ENCODE data around the gene SEPTIN11.
A peak's percentile ranks its signal among the peaks of the same experiment; 100 is the strongest.

Gene SEPTIN11

DNA sequence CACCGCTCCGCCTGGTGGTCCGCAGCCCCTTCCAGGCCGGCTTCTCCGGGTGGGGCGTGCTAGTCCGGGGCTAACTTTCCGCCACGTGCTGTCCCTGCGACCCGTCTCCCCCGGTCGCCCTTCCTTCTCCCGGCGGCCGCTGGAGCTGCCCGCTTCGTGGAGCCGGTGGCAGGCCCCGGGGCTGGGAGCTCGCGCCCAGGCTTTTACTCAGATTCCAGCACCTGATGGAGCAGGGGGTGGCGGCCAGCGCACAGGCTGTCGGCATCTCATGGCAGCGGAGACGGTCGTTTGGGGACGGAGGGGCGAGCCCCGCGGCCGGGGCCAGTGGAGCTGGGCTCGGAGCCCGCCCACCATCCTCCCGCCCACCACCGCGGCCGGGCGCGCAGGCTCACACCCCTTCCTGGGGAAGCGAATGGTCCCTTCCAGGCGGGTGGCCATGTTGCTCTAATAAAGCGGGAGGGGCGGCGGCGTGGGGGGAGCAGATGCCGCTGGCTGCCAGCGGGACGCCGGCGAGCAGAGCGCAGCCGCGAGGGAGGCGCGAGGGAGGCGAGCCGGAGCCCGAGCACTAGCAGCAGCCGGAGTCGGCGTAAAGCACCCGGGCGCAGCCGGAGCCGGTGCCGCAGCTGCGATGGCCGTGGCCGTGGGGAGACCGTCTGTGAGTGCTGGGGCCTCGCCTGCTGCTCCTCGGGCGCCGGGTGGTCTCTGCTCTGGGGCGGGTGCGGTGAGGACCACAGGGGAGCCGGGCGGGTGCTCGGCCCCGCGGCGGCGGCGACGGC lies at the start of gene SEPTIN11:
TSS of gene SEPTIN11 (plus strand) at position 477 of the 776 bp plus-strand sequence. CDS start at position 629, 152 bp downstream.
- Mint-ChIP-seq H3K36me3 (no peaks in the 10 kb centered on the region), H3K4me1 (peaks cover 15% of the 10 kb centered on the region), H3K9me3 (no peaks in the 10 kb centered on the region), H3K27ac (peak within 1 kb of the TSS; percentile 66), H3K4me3 (peak within 1 kb of the TSS; percentile 91), H3K27me3 (no peaks in the 10 kb centered on the region)
- DNase-seq (ENCODE audit: low spot score in 2 of 2), result peak; percentile 76
- ATAC-seq (ENCODE audit: low read depth), result peak; percentile 72

DNA sequence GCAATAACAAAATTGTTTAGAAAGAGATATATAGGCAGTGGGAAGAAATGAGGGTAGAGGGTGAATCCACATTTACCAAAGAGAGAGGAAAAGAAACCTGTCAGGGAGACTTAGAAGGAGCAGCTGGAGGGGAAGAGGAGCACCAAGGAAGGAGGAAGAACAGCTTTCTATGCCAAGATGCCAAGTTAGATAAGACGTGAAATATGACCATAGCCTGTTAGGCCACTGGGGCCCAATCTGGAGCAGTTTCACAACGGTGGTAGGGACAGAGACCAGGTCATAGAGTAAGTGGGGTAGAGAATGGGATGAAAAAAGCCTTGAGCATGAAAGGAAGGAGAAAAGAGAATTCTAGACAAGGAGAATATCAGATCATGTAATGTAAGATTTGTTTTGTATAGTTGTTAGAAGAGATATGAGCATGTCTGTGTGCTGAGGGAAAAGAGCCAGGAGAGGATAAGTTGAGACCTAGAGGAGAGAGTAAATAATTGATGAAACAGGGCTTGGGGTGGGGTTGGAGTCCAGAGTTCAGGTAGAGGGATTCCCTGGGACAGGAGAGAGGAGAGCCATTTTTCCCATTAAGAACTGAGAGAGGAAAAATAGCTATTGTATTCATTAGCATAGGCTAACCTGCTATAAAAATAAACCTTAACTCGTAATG lies 47.2 kb upstream of the SEPTIN11 start:
- H3K9me3 Mint-ChIP-seq, result no peaks in the 10 kb centered on the region
- peaks cover 9% of the 10 kb centered on the region for H3K27me3 Mint-ChIP-seq
- DNase-seq (ENCODE audit: low spot score in 2 of 2), result no peak

GRCh38 chr4:76904646-76905190 lies 44.8 kb upstream of the SEPTIN11 start:
- DNase-seq (ENCODE audit: low spot score in 2 of 2), result no peak
- H3K9me3 Mint-ChIP-seq, result no peaks in the 10 kb centered on the region
- ATAC-seq (ENCODE audit: low read depth), result no peak
- H3K4me1 Mint-ChIP-seq, result no peaks in the 10 kb centered on the region
- H3K36me3 Mint-ChIP-seq, result no peaks in the 10 kb centered on the region
- H3K27ac Mint-ChIP-seq, result no peak overlapping the region
- no peak overlapping the region for H3K4me3 Mint-ChIP-seq
- H3K27me3 Mint-ChIP-seq, result peaks cover 5% of the 10 kb centered on the region

More for the DNA sequence above, 47.2 kb upstream of the SEPTIN11 start:
- Mint-ChIP-seq H3K36me3 (no peaks in the 10 kb centered on the region), H3K27ac (no peak overlapping the region), H3K4me3 (no peak overlapping the region), H3K4me1 (peaks cover 5% of the 10 kb centered on the region)
- ATAC-seq (ENCODE audit: low read depth), result no peak

- Mint-ChIP-seq H3K27me3 (peaks cover 4% of the 10 kb centered on the region), H3K36me3 (no peaks in the 10 kb centered on the region), H3K4me3 (no peak overlapping the region), H3K27ac (no peak overlapping the region), H3K9me3 (no peaks in the 10 kb centered on the region), H3K4me1 (no peaks in the 10 kb centered on the region)
- DNase-seq (ENCODE audit: low spot score in 2 of 2) (no peak), ATAC-seq (ENCODE audit: low read depth) (no peak)
Measured at GRCh38 chr4:76905521-76905920, 44.0 kb upstream of the SEPTIN11 start.

DNA sequence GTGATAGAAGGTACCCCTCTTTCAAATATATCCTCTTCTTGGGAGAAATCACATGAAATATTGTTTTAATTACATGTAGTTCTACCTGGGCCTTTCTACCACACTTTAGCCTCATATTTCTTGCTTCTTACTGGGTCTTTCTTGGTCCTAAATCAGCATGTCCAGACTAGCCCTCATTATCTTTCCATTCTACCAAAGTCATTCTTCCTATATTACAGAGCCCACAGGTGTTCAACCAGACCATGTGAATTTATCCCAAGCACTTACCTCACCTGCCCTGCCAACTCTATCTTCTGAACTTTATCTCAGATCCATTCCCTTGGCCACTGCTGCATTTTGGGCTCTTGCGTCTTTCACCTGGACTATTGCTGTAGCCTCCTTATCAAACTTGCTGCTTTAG lies 39.8 kb upstream of the SEPTIN11 start:
- no peaks in the 10 kb centered on the region for H3K4me1 Mint-ChIP-seq
- ATAC-seq (ENCODE audit: low read depth), result no peak
- H3K9me3 Mint-ChIP-seq, result no peaks in the 10 kb centered on the region

DNA sequence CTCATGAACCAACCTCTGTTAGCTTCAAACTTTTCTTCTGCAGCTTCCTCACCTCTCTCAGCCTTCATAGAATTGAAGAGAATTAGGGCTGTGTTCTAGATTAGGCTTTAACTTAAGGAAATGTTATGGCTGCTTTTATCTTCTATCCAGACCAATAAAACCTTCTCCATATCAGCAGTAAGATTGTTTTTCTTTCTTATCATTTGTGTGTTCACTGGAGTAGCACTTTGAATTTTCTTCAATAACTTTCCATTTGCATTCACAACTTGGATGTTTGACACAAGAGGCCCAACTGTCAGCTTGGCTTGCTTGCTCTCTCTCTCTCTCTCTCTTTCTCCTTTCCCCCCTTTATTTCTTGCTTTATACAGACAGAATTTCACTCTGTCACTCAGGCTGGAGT lies 28.8 kb upstream of the SEPTIN11 start:
- Mint-ChIP-seq H3K4me1 (no peaks in the 10 kb centered on the region), H3K9me3 (no peaks in the 10 kb centered on the region), H3K36me3 (no peaks in the 10 kb centered on the region), H3K27me3 (peaks cover 3% of the 10 kb centered on the region), H3K4me3 (no peak overlapping the region), H3K27ac (no peak overlapping the region)
- ATAC-seq (ENCODE audit: low read depth), result no peak
- DNase-seq (ENCODE audit: low spot score in 2 of 2), result no peak

More for the DNA sequence above, 39.8 kb upstream of the SEPTIN11 start:
- H3K4me3 Mint-ChIP-seq, result no peak overlapping the region
- DNase-seq (ENCODE audit: low spot score in 2 of 2), result no peak
- no peak overlapping the region for H3K27ac Mint-ChIP-seq
- no peaks in the 10 kb centered on the region for H3K36me3 Mint-ChIP-seq
- peaks cover 4% of the 10 kb centered on the region for H3K27me3 Mint-ChIP-seq

DNA sequence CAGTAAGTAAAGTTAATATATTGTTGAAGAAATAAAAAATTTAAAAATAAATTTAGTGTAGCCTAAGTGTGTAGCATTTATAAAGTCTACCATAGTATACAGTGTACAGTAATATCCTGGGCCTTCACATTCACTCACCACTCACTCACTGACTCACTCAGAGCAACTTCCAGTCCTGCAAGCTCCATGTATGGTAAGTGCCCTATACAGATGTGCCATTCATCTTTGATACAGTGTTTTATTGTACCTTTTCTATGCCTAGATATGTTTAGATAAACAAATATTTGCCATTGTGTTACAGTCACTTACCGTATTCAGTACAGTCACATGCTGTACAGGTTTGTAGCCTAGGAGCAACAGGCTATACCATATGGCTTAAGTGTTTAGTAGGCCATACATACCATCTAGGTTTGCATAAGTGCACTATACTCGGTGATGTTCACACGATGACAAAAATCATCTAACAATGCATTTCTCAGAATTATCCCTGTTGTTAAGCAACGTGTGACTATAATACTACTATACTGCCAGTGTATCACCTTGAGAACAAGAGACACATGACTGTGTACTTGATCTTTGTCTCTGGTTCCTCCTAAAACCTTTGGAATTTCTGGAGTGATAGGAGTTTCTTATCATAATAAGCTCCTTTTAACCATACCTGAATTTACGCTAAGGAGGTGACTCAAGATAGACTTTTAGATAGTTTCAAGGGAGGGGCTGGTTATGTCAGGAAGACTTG lies 25.8 kb upstream of the SEPTIN11 start:
- ATAC-seq (ENCODE audit: low read depth) (no peak), DNase-seq (ENCODE audit: low spot score in 2 of 2) (no peak)
- no peaks in the 10 kb centered on the region for H3K4me1 Mint-ChIP-seq
- no peak overlapping the region for H3K4me3 Mint-ChIP-seq
- no peaks in the 10 kb centered on the region for H3K9me3 Mint-ChIP-seq
- peaks cover 3% of the 10 kb centered on the region for H3K27me3 Mint-ChIP-seq
- no peaks in the 10 kb centered on the region for H3K36me3 Mint-ChIP-seq
- no peak overlapping the region for H3K27ac Mint-ChIP-seq

- Mint-ChIP-seq H3K9me3 (no peaks in the 10 kb centered on the region), H3K36me3 (no peaks in the 10 kb centered on the region), H3K27ac (no peak overlapping the region), H3K4me3 (no peak overlapping the region), H3K4me1 (no peaks in the 10 kb centered on the region), H3K27me3 (no peaks in the 10 kb centered on the region)
- ATAC-seq (ENCODE audit: low read depth) (no peak), DNase-seq (ENCODE audit: low spot score in 2 of 2) (no peak)
Measured at GRCh38 chr4:76926841-76927240, 22.7 kb upstream of the SEPTIN11 start.

- Mint-ChIP-seq H3K27ac (no peak overlapping the region), H3K4me3 (no peak overlapping the region), H3K9me3 (no peaks in the 10 kb centered on the region), H3K4me1 (no peaks in the 10 kb centered on the region), H3K27me3 (peaks cover 2% of the 10 kb centered on the region), H3K36me3 (no peaks in the 10 kb centered on the region)
- DNase-seq (ENCODE audit: low spot score in 2 of 2), result no peak
- no peak for ATAC-seq (ENCODE audit: low read depth)
Measured at GRCh38 chr4:76930685-76931084, 18.9 kb upstream of the SEPTIN11 start.

DNA sequence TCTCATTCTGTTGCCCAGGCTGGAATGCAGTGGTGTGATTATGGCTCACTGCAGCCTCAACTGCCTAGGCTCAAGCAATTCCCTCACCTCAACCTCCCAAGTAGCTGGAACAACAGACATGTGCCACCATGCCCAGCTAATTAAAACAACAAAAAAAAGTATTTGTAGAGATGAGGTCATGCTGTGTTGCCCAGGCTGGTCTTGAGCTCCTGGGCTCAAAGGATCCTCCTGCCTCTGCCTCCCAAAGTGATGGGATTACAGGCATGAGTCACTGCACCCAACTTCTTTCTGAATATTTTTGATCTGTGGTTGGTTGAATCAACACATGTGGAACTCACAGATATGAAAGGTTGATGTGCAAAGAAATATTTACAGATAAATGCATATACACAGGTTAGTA lies 18.5 kb upstream of the SEPTIN11 start:
- Mint-ChIP-seq H3K4me1 (no peaks in the 10 kb centered on the region), H3K27me3 (peaks cover 2% of the 10 kb centered on the region), H3K4me3 (no peak overlapping the region), H3K27ac (no peak overlapping the region), H3K36me3 (no peaks in the 10 kb centered on the region), H3K9me3 (no peaks in the 10 kb centered on the region)
- ATAC-seq (ENCODE audit: low read depth) (no peak), DNase-seq (ENCODE audit: low spot score in 2 of 2) (no peak)

GRCh38 chr4:76931576-76932276 lies 17.8 kb upstream of the SEPTIN11 start:
- Mint-ChIP-seq H3K36me3 (no peaks in the 10 kb centered on the region), H3K27ac (no peak overlapping the region), H3K9me3 (peaks cover under 1% of the 10 kb centered on the region), H3K4me3 (no peak overlapping the region), H3K27me3 (peaks cover 2% of the 10 kb centered on the region), H3K4me1 (no peaks in the 10 kb centered on the region)
- DNase-seq (ENCODE audit: low spot score in 2 of 2), result no peak
- ATAC-seq (ENCODE audit: low read depth), result no peak

DNA sequence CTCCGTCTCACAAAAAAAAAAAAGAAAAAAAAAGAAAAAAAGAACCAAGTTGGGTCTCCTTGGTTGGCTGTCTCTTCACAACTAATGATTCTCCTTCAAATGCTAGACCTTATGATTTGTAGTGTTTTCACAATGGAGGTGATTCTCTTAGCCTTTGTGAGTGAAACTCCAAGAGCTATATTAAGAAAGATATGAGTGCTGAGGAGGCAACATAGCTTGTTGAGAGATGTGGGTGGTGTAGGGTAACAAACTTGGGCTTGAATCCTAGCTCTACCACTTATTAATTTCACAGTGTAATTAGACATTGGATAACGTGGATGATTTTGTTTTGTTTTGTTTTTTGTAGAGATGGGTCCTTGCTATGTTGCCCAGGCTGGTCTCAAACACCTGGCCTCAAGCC lies 10.4 kb upstream of the SEPTIN11 start:
- H3K4me3 Mint-ChIP-seq, result no peak overlapping the region
- H3K4me1 Mint-ChIP-seq, result no peaks in the 10 kb centered on the region
- DNase-seq (ENCODE audit: low spot score in 2 of 2) (no peak), ATAC-seq (ENCODE audit: low read depth) (no peak)
- peaks cover 2% of the 10 kb centered on the region for H3K36me3 Mint-ChIP-seq
- peaks cover 5% of the 10 kb centered on the region for H3K9me3 Mint-ChIP-seq
- H3K27me3 Mint-ChIP-seq, result no peaks in the 10 kb centered on the region
- H3K27ac Mint-ChIP-seq, result no peak overlapping the region

DNA sequence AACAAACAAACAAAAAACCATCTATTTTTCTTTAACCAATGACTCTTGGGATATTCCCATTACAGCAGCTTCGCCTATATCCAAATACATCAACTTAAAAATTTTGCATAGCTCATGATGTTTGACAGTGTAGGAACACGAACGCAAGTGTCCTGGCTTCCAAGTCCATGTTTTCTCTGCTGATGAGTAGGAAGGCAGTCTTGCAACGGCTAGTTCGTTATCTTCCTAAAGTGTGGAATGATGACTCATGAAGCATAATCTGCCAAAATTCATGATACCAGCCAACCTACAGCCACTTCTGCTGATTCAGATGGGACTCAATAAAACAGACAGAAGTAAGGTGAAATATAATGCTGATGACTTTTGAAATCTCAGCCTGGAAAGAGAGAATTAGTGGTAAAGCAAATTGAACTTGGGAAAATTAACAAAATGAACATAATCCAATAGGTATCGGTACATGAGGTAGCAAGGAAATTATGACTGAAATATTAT lies 6.4 kb upstream of the SEPTIN11 start:
- DNase-seq (ENCODE audit: low spot score in 2 of 2) (no peak), ATAC-seq (ENCODE audit: low read depth) (no peak)
- H3K9me3 Mint-ChIP-seq, result peaks cover 3% of the 10 kb centered on the region
- H3K4me3 Mint-ChIP-seq, result no peak overlapping the region
- H3K4me1 Mint-ChIP-seq, result no peaks in the 10 kb centered on the region
- H3K27ac Mint-ChIP-seq, result no peak overlapping the region
- H3K36me3 Mint-ChIP-seq, result peaks cover 2% of the 10 kb centered on the region
- H3K27me3 Mint-ChIP-seq, result no peaks in the 10 kb centered on the region
